Gastrocnemius medialis (tissue), 4 donors: ENCODE data around the gene PCDH17.

Experiments
- CTCF ChIP-seq, 5 experiments: fragments of 450-650 bp in 3 of 5; fragments of 200-600 bp in 2 of 5; sonication (generic) in 2 of 5; IDR thresholded peaks in 4 of 5; conservative IDR thresholded peaks in 1 of 5; 1 replicate in 4 of 5; 2 replicates in 1 of 5; pipeline ENCODE4 v1.5.1; 2016 to 2019; ENCODE audit warnings: antibody characterized with exemption in 5 of 5, mild to moderate bottlenecking in 3 of 5, moderate library complexity in 3 of 5
- POLR2A ChIP-seq, 2 donors: fragments of 450-650 bp; IDR thresholded peaks; one replicate each; pipeline ENCODE4 v1.6.1; 2017; ENCODE audit warnings: antibody characterized with exemption in 2 of 2, mild to moderate bottlenecking in 2 of 2, moderate library complexity in 2 of 2

DNA sequence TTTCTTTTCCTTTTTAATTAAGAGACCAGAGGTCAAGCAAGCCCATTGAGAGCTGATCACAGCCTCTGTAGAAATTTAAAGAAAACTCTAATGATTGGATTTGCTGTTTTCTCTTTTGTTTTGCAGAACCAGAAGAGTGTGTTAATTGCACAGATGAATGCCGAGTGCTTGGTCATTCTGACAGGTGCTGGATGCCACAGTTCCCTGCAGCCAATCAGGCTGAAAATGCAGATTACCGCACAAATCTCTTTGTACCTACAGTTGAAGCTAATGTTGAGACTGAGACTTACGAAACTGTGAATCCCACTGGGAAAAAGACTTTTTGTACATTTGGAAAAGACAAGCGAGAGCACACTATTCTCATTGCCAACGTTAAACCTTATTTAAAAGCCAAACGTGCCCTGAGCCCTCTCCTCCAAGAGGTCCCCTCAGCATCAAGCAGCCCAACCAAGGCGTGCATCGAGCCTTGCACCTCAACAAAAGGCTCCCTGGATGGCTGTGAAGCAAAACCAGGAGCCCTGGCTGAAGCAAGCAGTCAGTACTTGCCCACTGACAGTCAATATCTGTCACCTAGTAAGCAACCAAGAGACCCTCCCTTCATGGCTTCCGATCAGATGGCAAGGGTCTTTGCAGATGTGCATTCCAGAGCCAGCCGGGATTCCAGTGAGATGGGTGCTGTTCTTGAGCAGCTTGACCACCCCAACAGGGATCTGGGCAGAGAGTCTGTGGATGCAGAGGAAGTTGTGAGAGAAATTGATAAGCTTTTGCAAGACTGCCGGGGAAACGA, 93.1 kb downstream of the PCDH17 start:
- TF ChIP-seq CTCF (IDR thresholded peaks at IDR 0.05 in 4 of 5, conservative IDR thresholded peaks at IDR 0.05 in 1 of 5) (no peak), POLR2A (IDR thresholded peaks at IDR 0.05) (no peak)
